DOHH2 (cell line): ENCODE data around the gene NUP160.

Experiments used
- EZH2phosphoT487 ChIP-seq: fragments of 200-600 bp; sonication (generic); IDR thresholded peaks from 2 replicates; pipeline ENCODE4 v1.6.1; 2017; ENCODE audit warnings: borderline replicate concordance, mild to moderate bottlenecking, antibody characterized with exemption, low read length, moderate library complexity, mixed read lengths
- TF ChIP-seq, protein P1 (sequence below): fragments of 200-600 bp; sonication (generic); IDR thresholded peaks from one replicate; pipeline ENCODE4 v1.5.1; 2014; ENCODE audit warnings: antibody characterized with exemption, mild to moderate bottlenecking, low read depth, low read length; ENCODE audit not compliant: poor library complexity, severe bottlenecking

DNA sequence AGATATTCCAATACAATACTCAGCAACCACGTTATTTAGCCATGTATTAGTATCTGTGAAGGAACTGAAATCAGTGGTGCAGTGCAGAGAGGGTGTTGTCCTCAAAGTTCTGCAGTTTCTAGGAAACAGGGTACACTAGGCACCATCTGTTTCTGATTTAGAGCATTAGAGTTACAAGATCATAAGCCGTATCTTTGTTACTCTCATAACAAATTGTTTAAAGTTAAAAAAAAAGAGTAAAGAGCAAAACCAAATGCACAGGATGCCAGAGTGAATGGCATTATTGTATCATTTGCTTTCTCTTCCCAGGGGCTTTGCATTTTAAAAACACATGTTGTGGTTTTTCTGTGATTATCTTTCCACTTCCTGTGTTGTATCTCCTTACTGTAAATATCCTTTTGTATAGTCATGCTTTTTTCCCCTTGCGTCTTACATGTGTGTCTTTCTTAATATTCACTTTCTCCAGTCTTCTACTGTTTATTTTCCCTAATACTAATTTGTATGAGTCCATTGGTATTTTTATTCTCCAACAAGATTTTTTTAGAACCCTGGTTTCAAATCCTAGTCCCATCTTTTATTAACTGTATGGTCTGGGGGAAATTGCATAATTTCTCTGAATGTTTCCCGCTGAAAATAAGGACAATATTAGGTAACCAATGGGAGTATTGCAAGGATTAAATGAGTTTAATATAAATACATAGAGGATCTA, 15.2 kb upstream of the NUP160 start:
- TF ChIP-seq, protein P1, sequence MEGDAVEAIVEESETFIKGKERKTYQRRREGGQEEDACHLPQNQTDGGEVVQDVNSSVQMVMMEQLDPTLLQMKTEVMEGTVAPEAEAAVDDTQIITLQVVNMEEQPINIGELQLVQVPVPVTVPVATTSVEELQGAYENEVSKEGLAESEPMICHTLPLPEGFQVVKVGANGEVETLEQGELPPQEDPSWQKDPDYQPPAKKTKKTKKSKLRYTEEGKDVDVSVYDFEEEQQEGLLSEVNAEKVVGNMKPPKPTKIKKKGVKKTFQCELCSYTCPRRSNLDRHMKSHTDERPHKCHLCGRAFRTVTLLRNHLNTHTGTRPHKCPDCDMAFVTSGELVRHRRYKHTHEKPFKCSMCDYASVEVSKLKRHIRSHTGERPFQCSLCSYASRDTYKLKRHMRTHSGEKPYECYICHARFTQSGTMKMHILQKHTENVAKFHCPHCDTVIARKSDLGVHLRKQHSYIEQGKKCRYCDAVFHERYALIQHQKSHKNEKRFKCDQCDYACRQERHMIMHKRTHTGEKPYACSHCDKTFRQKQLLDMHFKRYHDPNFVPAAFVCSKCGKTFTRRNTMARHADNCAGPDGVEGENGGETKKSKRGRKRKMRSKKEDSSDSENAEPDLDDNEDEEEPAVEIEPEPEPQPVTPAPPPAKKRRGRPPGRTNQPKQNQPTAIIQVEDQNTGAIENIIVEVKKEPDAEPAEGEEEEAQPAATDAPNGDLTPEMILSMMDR = no peak
- no peak for TF ChIP-seq EZH2phosphoT487
